Measurements from ENCODE around the gene GMEB2. TPM values are rescaled to one million over a fixed set of nuclear protein-coding genes. Genes with fewer than 3 reads are reported as not detected.
"Not testable (repeated sequence)": the region's sequence is repeated elsewhere in the genome, so short reads cannot be mapped to it uniquely, and the experiment has no call there.

GMEB2 gene
- total and polyA plus RNA-seq, 8 donors, result 4.1 to 10.4 (median 6.1) TPM

DNA sequence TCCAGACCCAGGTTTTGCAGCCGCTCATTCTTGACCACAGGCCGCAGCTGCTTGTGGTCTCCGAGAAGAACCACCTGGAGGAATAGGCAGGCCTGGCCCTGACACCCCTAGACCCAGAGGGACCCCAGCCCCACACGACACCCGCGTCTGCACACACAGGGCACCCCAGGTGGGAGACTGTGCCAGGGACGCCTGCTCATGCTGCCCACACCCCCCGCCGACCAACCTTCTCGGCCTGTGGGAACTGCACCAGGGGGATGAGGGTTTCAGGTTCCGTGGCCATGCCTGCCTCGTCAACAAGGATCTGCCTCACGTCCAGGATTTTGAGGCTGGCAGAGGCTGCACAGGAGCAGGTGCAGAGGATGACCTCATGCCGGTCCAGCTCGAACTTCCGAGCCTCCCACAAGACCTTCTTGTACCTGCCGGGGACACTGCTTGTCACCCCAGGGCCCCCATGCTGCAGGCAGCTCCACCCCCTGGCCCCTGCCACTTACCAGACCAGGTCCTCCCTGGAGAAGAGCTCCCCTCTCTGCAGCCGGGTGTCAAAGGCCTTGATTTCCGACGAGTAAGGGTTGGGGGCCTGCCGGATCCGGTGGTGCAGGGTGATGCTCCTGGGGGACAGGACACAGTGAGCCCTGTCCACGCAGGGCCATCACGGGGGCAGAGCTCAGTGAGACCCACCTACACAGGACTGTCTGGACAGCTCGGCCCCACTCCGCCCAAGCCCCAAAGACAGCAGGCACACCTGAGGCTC, 65.9 kb downstream of the GMEB2 start:
- Histone ChIP-seq H3K4me3 (no peak overlapping the region), H3K4me1 (no peaks in the 10 kb centered on the region), H3K27me3 (no peaks in the 10 kb centered on the region), H3K9me3 (no peaks in the 10 kb centered on the region), H3K27ac (no peak overlapping the region), H3K36me3 (peaks cover 0 to 31% (median 0%) of the 10 kb centered on the region in 3 donors)
- FAIRE-seq, result no peak
- peak in 1 of 6 donors; percentile 78 for DNase-seq
- no peak for TF ChIP-seq CTCF (IDR thresholded peaks at IDR 0.05)
- intact Hi-C loops (cut with DNase I), result no loop called here
- no peak for ATAC-seq
- 92 to 96% methylated on average over 26 of the region's 26 CpGs for WGBS, 2 donors

DNA sequence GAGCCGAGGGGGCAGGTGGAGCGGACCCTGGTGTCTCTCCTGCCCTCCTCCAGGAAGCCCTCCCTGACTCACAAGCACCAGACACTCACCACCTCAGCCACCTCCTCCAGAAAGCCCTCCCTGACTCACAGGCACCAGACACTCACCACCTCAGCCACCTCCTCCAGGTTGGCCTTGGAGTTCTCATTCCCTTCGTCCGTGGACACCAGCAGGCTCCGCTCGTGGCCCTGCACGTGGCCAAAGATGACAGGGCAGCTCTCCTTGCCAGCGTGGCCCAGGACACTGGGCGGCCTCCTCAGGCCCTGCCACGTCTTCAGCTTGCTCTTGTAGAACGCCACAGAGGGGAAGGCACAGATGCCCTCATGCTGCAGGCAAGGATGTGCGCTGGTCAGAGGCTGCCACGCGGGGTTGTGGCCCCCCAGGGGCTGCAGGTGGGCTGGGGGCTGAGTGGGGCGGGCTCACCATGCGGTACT, 66.5 kb downstream of the GMEB2 start:
- TF ChIP-seq CTCF (IDR thresholded peaks at IDR 0.05), result no peak
- Histone ChIP-seq H3K27me3 (no peaks in the 10 kb centered on the region), H3K4me3 (no peak overlapping the region), H3K27ac (no peak overlapping the region), H3K9me3 (no peaks in the 10 kb centered on the region), H3K36me3 (peaks cover 0 to 31% (median 0%) of the 10 kb centered on the region in 3 donors), H3K4me1 (no peaks in the 10 kb centered on the region)
- 92 to 97% methylated on average over 16 of the region's 16 CpGs for WGBS, 2 donors
- intact Hi-C loops (cut with DNase I), result no loop called here
- DNase-seq (no peak), FAIRE-seq (no peak), ATAC-seq (no peak)

DNA sequence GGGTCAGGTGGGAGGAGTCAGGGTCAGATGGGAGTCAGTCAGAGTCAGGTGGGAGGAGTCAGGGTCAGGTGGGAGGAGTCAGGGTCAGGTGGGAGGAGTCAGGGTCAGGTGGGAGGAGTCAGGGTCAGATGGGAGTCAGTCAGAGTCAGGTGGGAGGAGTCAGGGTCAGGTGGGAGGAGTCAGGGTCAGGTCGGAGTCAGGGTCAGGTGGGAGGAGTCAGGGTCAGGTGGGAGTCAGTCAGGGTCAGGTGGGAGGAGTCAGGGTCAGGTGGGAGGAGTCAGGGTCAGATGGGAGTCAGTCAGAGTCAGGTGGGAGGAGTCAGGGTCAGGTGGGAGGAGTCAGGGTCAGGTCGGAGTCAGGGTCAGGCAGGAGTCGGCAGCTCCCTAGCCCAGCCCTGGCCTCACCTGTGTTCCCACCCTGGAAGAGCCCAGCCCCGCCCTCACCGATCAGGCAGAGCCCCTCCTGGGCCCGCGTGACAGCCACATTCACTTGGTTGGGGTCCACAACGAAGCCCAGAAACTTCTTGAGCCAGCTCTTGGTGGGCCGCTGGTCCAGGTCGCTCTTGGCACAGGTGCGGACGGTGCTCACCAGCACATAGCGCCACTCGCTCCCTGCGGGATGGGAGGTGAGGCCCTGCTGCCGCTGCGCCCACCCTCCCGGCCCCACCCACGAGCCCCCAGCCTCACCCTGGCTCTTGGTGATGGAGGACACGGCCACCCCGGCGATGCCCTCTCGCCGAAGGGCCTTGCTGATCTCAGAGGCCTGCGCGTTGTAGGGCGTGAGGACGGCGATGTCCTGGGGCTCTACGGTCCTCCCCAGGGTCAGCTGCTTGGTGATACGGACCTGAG, 67.2 kb downstream of the GMEB2 start:
- FAIRE-seq; H3K9me3 ChIP-seq; H3K4me3 ChIP-seq; ATAC-seq; H3K27ac ChIP-seq; intact Hi-C loops (cut with DNase I); H3K27me3 ChIP-seq; H3K4me1 ChIP-seq: not testable (repeated sequence)
- peak in 1 of 6 donors; percentile 70 for DNase-seq
- 92 to 98% methylated on average over 29 to 30 of the region's 31 CpGs for WGBS, 2 donors
- peaks cover 0 to 31% (median 0%) of the 10 kb centered on the region in 3 donors for H3K36me3 ChIP-seq

- 96% methylated on average over 14 of the region's 14 CpGs for WGBS, 2 donors
- no peak overlapping the region for H3K27ac ChIP-seq
- H3K4me1 ChIP-seq, result no peaks in the 10 kb centered on the region
- H3K9me3 ChIP-seq, result no peaks in the 10 kb centered on the region
- DNase-seq (no peak), FAIRE-seq (no peak), ATAC-seq (no peak)
- no peak overlapping the region for H3K4me3 ChIP-seq
- H3K27me3 ChIP-seq, result no peaks in the 10 kb centered on the region
- no peak for TF ChIP-seq CTCF (IDR thresholded peaks at IDR 0.05)
- H3K36me3 ChIP-seq, result peaks cover 0 to 31% (median 0%) of the 10 kb centered on the region in 3 donors
- intact Hi-C loops (cut with DNase I), result no loop called here
Observed at GRCh38 chr20:63558804-63559484, 68.0 kb downstream of the GMEB2 start.

DNA sequence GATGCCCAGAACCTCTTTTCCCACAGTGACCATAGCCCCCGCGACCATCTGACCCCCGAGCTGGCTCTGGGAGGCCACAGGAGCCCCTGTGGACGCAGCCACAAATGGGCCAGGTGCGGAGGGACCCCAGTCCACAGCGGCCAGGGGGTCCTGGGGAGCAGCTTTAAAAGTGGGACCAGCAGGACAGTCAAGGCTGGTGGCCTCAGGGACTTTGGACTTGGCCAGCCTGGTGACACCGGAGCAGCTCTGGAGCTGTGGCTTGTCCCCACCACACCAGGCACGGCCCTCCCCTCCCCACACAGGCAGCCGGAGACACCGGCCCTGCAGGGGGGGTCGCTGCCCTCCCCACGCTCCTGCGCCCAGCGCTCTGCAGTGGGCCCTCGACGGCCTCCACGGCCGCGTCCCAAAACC, 69.4 kb downstream of the GMEB2 start:
- 83 to 91% methylated on average over 19 of the region's 19 CpGs for WGBS, 2 donors

More for the DNA sequence above, 69.4 kb downstream of the GMEB2 start:
- intact Hi-C loops (cut with DNase I), result no loop called here
- Histone ChIP-seq H3K4me1 (no peaks in the 10 kb centered on the region), H3K27me3 (no peaks in the 10 kb centered on the region), H3K36me3 (peaks cover 0 to 23% (median 0%) of the 10 kb centered on the region in 3 donors), H3K9me3 (no peaks in the 10 kb centered on the region), H3K27ac (no peak overlapping the region), H3K4me3 (no peak overlapping the region)
- DNase-seq (no peak), ATAC-seq (no peak), FAIRE-seq (no peak)
- no peak for TF ChIP-seq CTCF (IDR thresholded peaks at IDR 0.05)
